SK-N-SH treated with all-trans-retinoic acid at 6 μM for 48 hours (cell line): ENCODE results near the gene ZNF774.

Source experiments
- ATAC-seq: fragments of 200-7000 bp; cut with Tn5 transposase; 3 replicates; pipeline ENCODE4 v1.9.1; 2020; ENCODE audit warnings: mild to moderate bottlenecking, moderate library complexity
- ARNTL ChIP-seq: fragments of 450-650 bp; formaldehyde crosslinking; IDR thresholded peaks from 2 replicates; pipeline ENCODE4 v1.5.0; 2020; ENCODE audit warnings: low read depth, mild to moderate bottlenecking, moderate library complexity, borderline replicate concordance
- BACH2 ChIP-seq: fragments of 250-450 bp; sonication (Bioruptor Pico); IDR thresholded peaks from 2 replicates; pipeline ENCODE4 v1.9.0; 2021; ENCODE audit warnings: mild to moderate bottlenecking, borderline replicate concordance
- CSDC2 ChIP-seq: fragments of 250-450 bp; sonication (Bioruptor Pico); IDR thresholded peaks from 2 replicates; pipeline ENCODE4 v1.5.0; 2020; ENCODE audit warnings: mild to moderate bottlenecking, moderate library complexity
- CSRNP3 ChIP-seq: fragments of 250-450 bp; sonication (Bioruptor Pico); IDR thresholded peaks from 2 replicates; pipeline ENCODE4 v1.5.1; 2021; ENCODE audit warnings: mild to moderate bottlenecking, moderate library complexity
- GLIS3 ChIP-seq: fragments of 250-450 bp; sonication (Bioruptor Pico); IDR thresholded peaks from 2 replicates; pipeline ENCODE4 v1.5.0; 2020; ENCODE audit warnings: mild to moderate bottlenecking, moderate library complexity
- OSR1 ChIP-seq: fragments of 250-450 bp; sonication (Bioruptor Pico); IDR thresholded peaks from 2 replicates; pipeline ENCODE4 v1.8.0; 2022; ENCODE audit warnings: moderate library complexity, mild to moderate bottlenecking, inconsistent platforms
- PPARA ChIP-seq: fragments of 250-450 bp; sonication (Bioruptor Pico); IDR thresholded peaks from 2 replicates; pipeline ENCODE4 v1.5.0; 2020; ENCODE audit warnings: mild to moderate bottlenecking, borderline replicate concordance
- SNAI2 ChIP-seq: fragments of 250-450 bp; sonication (Bioruptor Pico); IDR thresholded peaks from 2 replicates; pipeline ENCODE4 v1.5.0; 2020; ENCODE audit warnings: mild to moderate bottlenecking, moderate library complexity
- TCF4 ChIP-seq: fragments of 250-450 bp; sonication (Bioruptor Pico); IDR thresholded peaks from 2 replicates; pipeline ENCODE4 v1.8.0; 2021; ENCODE audit warnings: mild to moderate bottlenecking, moderate library complexity, borderline replicate concordance
- TOX ChIP-seq: fragments of 250-450 bp; sonication (Bioruptor Pico); IDR thresholded peaks from 2 replicates; pipeline ENCODE4 v1.8.0; 2021; ENCODE audit warnings: mild to moderate bottlenecking, moderate library complexity, borderline replicate concordance
- TSHZ2 ChIP-seq: fragments of 250-450 bp; sonication (Bioruptor Pico); IDR thresholded peaks from 2 replicates; pipeline ENCODE4 v1.5.0; 2020; ENCODE audit warnings: mild to moderate bottlenecking, moderate library complexity
- ZC3H10 ChIP-seq: fragments of 250-450 bp; sonication (Bioruptor Pico); IDR thresholded peaks from 2 replicates; pipeline ENCODE4 v1.5.1; 2021; ENCODE audit warnings: mild to moderate bottlenecking, moderate library complexity
- ZFP3 ChIP-seq: fragments of 250-450 bp; sonication (Bioruptor Pico); IDR thresholded peaks from 2 replicates; pipeline ENCODE4 v1.5.0; 2020; ENCODE audit warnings: mild to moderate bottlenecking, moderate library complexity
- ZFP30 ChIP-seq: fragments of 450-650 bp; formaldehyde crosslinking; IDR thresholded peaks from 2 replicates; pipeline ENCODE4 v1.5.0; 2022; ENCODE audit warnings: mild to moderate bottlenecking, moderate library complexity
- ZNF565 ChIP-seq: fragments of 450-650 bp; formaldehyde crosslinking; conservative IDR thresholded peaks from 2 replicates; pipeline ENCODE4 v1.5.0; 2020; ENCODE audit warnings: low read depth, mild to moderate bottlenecking, moderate library complexity
- ZNF70 ChIP-seq: fragments of 450-650 bp; formaldehyde crosslinking; IDR thresholded peaks from 2 replicates; pipeline ENCODE4 v1.5.0; 2020; ENCODE audit warnings: mild to moderate bottlenecking, moderate library complexity
- ZNF8 ChIP-seq: fragments of 450-650 bp; formaldehyde crosslinking; IDR thresholded peaks from 2 replicates; pipeline ENCODE4 v1.5.0; 2020; ENCODE audit warnings: mild to moderate bottlenecking, moderate library complexity
- TF ChIP-seq, protein P1 (sequence below): fragments of 250-450 bp; sonication (Bioruptor Pico); IDR thresholded peaks from 2 replicates; pipeline ENCODE4 v1.8.0; 2020; ENCODE audit warnings: mild to moderate bottlenecking, moderate library complexity, borderline replicate concordance
- TF ChIP-seq, protein P2 (sequence below): fragments of 250-450 bp; sonication (Bioruptor Pico); IDR thresholded peaks from 2 replicates; pipeline ENCODE4 v1.8.0; 2021; ENCODE audit warnings: low read depth, mild to moderate bottlenecking, moderate library complexity, borderline replicate concordance
- TF ChIP-seq, protein P3 (sequence below): fragments of 250-450 bp; sonication (Bioruptor Pico); IDR thresholded peaks from 2 replicates; pipeline ENCODE4 v1.5.1; 2020; ENCODE audit warnings: low read depth, mild to moderate bottlenecking, moderate library complexity

ZNF774 gene

GRCh38 chr15:90320885-90321278, 31.2 kb upstream of the ZNF774 start:
- TF ChIP-seq ARNTL (no peak), OSR1 (CRISPR knock-in tag) (no peak)

DNA sequence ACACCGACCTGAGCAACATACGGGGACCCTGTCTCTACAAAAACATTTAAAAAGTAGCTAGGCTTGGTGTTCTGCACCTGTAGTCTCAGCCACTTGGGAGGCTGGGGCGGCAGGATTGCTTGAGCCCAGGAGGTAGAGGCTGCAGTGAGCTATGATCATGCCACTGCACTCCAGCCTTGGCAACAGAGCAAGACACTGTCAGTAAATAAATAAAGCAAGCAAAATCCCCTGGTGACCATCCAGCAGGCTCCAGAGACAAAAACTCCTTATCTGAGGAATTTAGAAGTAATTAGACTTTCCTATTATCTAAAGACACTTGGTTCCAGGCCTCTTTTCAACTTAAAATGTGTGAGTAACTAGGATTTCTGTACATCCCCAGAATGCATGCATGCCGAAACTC, 29.5 kb upstream of the ZNF774 start:
- no peak for ATAC-seq
- no peak for TF ChIP-seq ZNF565 (CRISPR knock-in tag)
- no peak for TF ChIP-seq CSDC2 (CRISPR knock-in tag)
- TF ChIP-seq CSRNP3 (CRISPR knock-in tag), result no peak
- TF ChIP-seq TCF4 (CRISPR knock-in tag), result no peak
- no peak for TF ChIP-seq ARNTL
- TF ChIP-seq ZFP3 (CRISPR knock-in tag), result no peak
- no peak for TF ChIP-seq ZNF8 (CRISPR knock-in tag)
- no peak for TF ChIP-seq PPARA
- no peak for TF ChIP-seq ZC3H10 (CRISPR knock-in tag)
- TF ChIP-seq ZFP30 (CRISPR knock-in tag), result no peak
- TF ChIP-seq, protein P1, sequence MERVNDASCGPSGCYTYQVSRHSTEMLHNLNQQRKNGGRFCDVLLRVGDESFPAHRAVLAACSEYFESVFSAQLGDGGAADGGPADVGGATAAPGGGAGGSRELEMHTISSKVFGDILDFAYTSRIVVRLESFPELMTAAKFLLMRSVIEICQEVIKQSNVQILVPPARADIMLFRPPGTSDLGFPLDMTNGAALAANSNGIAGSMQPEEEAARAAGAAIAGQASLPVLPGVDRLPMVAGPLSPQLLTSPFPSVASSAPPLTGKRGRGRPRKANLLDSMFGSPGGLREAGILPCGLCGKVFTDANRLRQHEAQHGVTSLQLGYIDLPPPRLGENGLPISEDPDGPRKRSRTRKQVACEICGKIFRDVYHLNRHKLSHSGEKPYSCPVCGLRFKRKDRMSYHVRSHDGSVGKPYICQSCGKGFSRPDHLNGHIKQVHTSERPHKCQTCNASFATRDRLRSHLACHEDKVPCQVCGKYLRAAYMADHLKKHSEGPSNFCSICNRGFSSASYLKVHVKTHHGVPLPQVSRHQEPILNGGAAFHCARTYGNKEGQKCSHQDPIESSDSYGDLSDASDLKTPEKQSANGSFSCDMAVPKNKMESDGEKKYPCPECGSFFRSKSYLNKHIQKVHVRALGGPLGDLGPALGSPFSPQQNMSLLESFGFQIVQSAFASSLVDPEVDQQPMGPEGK (CRISPR knock-in tag), result no peak
- no peak for TF ChIP-seq TOX
- no peak for TF ChIP-seq TSHZ2 (CRISPR knock-in tag)

More at GRCh38 chr15:90320885-90321278, 31.2 kb upstream of the ZNF774 start:
- ATAC-seq, result no peak

DNA sequence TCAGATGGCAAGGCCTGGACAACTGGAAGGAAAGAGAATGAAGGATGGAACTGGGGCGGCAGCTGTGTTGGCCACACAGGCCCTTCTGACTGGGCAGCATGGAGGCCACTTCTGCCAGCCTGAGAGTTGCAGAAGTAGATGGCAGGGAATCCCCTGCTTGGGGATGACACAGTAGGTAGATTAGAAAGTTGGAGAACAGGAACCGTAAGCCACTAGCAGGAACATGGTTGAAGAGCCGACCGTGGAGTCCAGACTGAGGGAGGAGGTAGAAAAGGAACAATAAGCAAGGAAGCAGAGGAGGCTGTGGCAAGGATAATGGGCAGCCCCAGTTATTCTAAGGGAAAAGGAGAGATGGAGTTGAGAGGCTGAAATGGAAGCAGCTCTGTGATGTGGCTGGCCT, 26.4 kb upstream of the ZNF774 start:
- TF ChIP-seq, protein P2, sequence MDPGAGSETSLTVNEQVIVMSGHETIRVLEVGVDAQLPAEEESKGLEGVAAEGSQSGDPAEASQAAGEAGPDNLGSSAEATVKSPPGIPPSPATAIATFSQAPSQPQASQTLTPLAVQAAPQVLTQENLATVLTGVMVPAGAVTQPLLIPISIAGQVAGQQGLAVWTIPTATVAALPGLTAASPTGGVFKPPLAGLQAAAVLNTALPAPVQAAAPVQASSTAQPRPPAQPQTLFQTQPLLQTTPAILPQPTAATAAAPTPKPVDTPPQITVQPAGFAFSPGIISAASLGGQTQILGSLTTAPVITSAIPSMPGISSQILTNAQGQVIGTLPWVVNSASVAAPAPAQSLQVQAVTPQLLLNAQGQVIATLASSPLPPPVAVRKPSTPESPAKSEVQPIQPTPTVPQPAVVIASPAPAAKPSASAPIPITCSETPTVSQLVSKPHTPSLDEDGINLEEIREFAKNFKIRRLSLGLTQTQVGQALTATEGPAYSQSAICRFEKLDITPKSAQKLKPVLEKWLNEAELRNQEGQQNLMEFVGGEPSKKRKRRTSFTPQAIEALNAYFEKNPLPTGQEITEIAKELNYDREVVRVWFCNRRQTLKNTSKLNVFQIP (CRISPR knock-in tag), result no peak
- TF ChIP-seq ZFP30 (CRISPR knock-in tag) (no peak), TCF4 (CRISPR knock-in tag) (no peak), OSR1 (CRISPR knock-in tag) (no peak), TSHZ2 (CRISPR knock-in tag) (no peak), ZNF70 (CRISPR knock-in tag) (no peak), GLIS3 (no peak), SNAI2 (CRISPR knock-in tag) (no peak), PPARA (no peak), ZFP3 (CRISPR knock-in tag) (no peak), BACH2 (no peak)
- TF ChIP-seq, protein P1 (CRISPR knock-in tag), result no peak
- TF ChIP-seq, protein P3, sequence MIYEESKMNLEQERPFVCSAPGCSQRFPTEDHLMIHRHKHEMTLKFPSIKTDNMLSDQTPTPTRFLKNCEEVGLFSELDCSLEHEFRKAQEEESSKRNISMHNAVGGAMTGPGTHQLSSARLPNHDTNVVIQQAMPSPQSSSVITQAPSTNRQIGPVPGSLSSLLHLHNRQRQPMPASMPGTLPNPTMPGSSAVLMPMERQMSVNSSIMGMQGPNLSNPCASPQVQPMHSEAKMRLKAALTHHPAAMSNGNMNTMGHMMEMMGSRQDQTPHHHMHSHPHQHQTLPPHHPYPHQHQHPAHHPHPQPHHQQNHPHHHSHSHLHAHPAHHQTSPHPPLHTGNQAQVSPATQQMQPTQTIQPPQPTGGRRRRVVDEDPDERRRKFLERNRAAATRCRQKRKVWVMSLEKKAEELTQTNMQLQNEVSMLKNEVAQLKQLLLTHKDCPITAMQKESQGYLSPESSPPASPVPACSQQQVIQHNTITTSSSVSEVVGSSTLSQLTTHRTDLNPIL, result no peak
- ATAC-seq, result no peak
